Glutamatergic neuron (in vitro differentiated cells): ENCODE measurements around the gene SPATA13. TPM values are rescaled to one million over a fixed set of nuclear protein-coding genes. Genes with fewer than 3 reads are reported as not detected.

Source experiments
- DNase-seq: peaks from one replicate; pipeline ENCODE4 v3.0.0; 2022
- H3K27ac Mint-ChIP-seq: one replicate; pipeline ENCODE4 v1.8.0; 2020; ENCODE audit warnings: mild to moderate bottlenecking, mixed read lengths, inconsistent platforms; ENCODE audit not compliant: unreplicated experiment
- H3K27me3 Mint-ChIP-seq: one replicate; pipeline ENCODE4 v1.8.0; 2020; ENCODE audit warnings: mild to moderate bottlenecking, moderate library complexity, mixed read lengths, inconsistent platforms; ENCODE audit not compliant: unreplicated experiment
- H3K36me3 Mint-ChIP-seq: one replicate; pipeline ENCODE4 v1.8.0; 2020; ENCODE audit warnings: mild to moderate bottlenecking, mixed read lengths, inconsistent platforms; ENCODE audit not compliant: unreplicated experiment
- H3K4me1 Mint-ChIP-seq: one replicate; pipeline ENCODE4 v1.8.0; 2020; ENCODE audit warnings: mild to moderate bottlenecking, low read depth, mixed read lengths, inconsistent platforms; ENCODE audit not compliant: unreplicated experiment
- H3K4me3 Mint-ChIP-seq: one replicate; pipeline ENCODE4 v1.8.0; 2020; ENCODE audit warnings: mild to moderate bottlenecking, mixed read lengths, inconsistent platforms; ENCODE audit not compliant: unreplicated experiment
- H3K9me3 Mint-ChIP-seq: one replicate; pipeline ENCODE4 v1.8.0; 2020; ENCODE audit warnings: mild to moderate bottlenecking, moderate library complexity, mixed read lengths, inconsistent platforms; ENCODE audit not compliant: unreplicated experiment
- CTCF ChIP-seq: fragments of 200-600 bp; sonication (generic); IDR thresholded peaks from one replicate; pipeline ENCODE4 v1.5.0; 2021; ENCODE audit not compliant: partially characterized antibody, unreplicated experiment
- long read RNA-seq: library from polyadenylated mRNA; unstranded; transcript quantifications from one replicate; pipeline ENCODE4 v2.0.0, GENCODE V29; 2020; ENCODE audit not compliant: unreplicated experiment
- total RNA-seq: library from RNA; stranded (reverse); fragmentation: NEBNext Ultra II Directional; extraction: Animal tissue kit (Norgen Biotek cat#: 25700); gene quantifications from one replicate; pipeline ENCODE4 v1.2.1, GENCODE V29; 2021; ENCODE audit not compliant: unreplicated experiment

The SPATA13 gene
- total RNA-seq = 7.4 TPM
- long read RNA-seq = 0 reads

- no peak for TF ChIP-seq CTCF
- Mint-ChIP-seq H3K27me3 (peaks cover 6% of the 10 kb centered on the region), H3K4me3 (peak within 1 kb of the TSS; percentile 72), H3K36me3 (no peaks in the 10 kb centered on the region), H3K9me3 (no peaks in the 10 kb centered on the region), H3K27ac (no peak within 1 kb of the TSS), H3K4me1 (peaks cover 10% of the 10 kb centered on the region)
- DNase-seq = peak; percentile 98
These were observed at the start of gene SPATA13 for GRCh38 chr13:24160458-24161009. Gene SPATA13 (plus strand): TSS chr13:24160720. CDS start chr13:24222930, 62,210 bp downstream.

GRCh38 chr13:24112791-24113190, 47.7 kb upstream of the SPATA13 start:
- no peaks in the 10 kb centered on the region for H3K4me1 Mint-ChIP-seq
- peaks cover 2% of the 10 kb centered on the region for H3K9me3 Mint-ChIP-seq
- no peaks in the 10 kb centered on the region for H3K36me3 Mint-ChIP-seq
- no peak for TF ChIP-seq CTCF
- no peak overlapping the region for H3K27ac Mint-ChIP-seq
- DNase-seq = no peak
- H3K27me3 Mint-ChIP-seq = no peaks in the 10 kb centered on the region
- H3K4me3 Mint-ChIP-seq = no peak overlapping the region

- Mint-ChIP-seq H3K4me3 (no peak overlapping the region), H3K36me3 (no peaks in the 10 kb centered on the region), H3K27me3 (no peaks in the 10 kb centered on the region), H3K27ac (no peak overlapping the region), H3K9me3 (peaks cover 4% of the 10 kb centered on the region), H3K4me1 (peaks cover 4% of the 10 kb centered on the region)
- no peak for DNase-seq
- TF ChIP-seq CTCF = no peak
These were observed 44.8 kb upstream of the SPATA13 start for GRCh38 chr13:24115671-24116070.

- peaks cover 4% of the 10 kb centered on the region for H3K9me3 Mint-ChIP-seq
- no peaks in the 10 kb centered on the region for H3K27me3 Mint-ChIP-seq
- H3K36me3 Mint-ChIP-seq = no peaks in the 10 kb centered on the region
- DNase-seq = no peak
- TF ChIP-seq CTCF = no peak
- H3K27ac Mint-ChIP-seq = no peak overlapping the region
- peaks cover 4% of the 10 kb centered on the region for H3K4me1 Mint-ChIP-seq
- H3K4me3 Mint-ChIP-seq = no peak overlapping the region
These were observed 44.4 kb upstream of the SPATA13 start for GRCh38 chr13:24116131-24116530.

GRCh38 chr13:24118576-24118975, 41.9 kb upstream of the SPATA13 start:
- no peaks in the 10 kb centered on the region for H3K27me3 Mint-ChIP-seq
- no peak for TF ChIP-seq CTCF
- H3K4me1 Mint-ChIP-seq = peaks cover 4% of the 10 kb centered on the region
- DNase-seq = no peak
- H3K27ac Mint-ChIP-seq = no peak overlapping the region
- peaks cover 4% of the 10 kb centered on the region for H3K9me3 Mint-ChIP-seq
- no peak overlapping the region for H3K4me3 Mint-ChIP-seq
- H3K36me3 Mint-ChIP-seq = no peaks in the 10 kb centered on the region
